Transverse colon (tissue), 4 donors: Measurements from ENCODE around the gene RABGEF1. TPM values are rescaled to one million over a fixed set of nuclear protein-coding genes. Genes with fewer than 3 reads are reported as not detected.
"Not testable (repeated sequence)": the region's sequence is repeated elsewhere in the genome, so short reads cannot be mapped to it uniquely, and the experiment has no call there.

Source experiments
- DNase-seq: peaks from one replicate; pipeline ENCODE4 v3.0.0-alpha.2; 2019
- H3K27ac ChIP-seq, 4 donors: fragments of 200-600 bp; sonication (generic); 2 replicates each; pipeline ENCODE4 v1.5.1; 2016 to 2018; ENCODE audit warnings: inconsistent platforms in 4 of 4
- H3K27me3 ChIP-seq: fragments of 200-600 bp; sonication (generic); 2 replicates; pipeline ENCODE4 v1.5.1; 2017; ENCODE audit warnings: inconsistent platforms
- H3K36me3 ChIP-seq, 4 donors: fragments of 200-600 bp; sonication (generic); 2 replicates each; pipeline ENCODE4 v1.5.1; 2017 to 2019; ENCODE audit warnings: inconsistent platforms in 4 of 4
- H3K4me1 ChIP-seq, 4 donors: fragments of 200-600 bp; sonication (generic); 2 replicates each; pipeline ENCODE4 v1.5.1; 2017 to 2020; ENCODE audit warnings: inconsistent platforms in 4 of 4
- H3K4me3 ChIP-seq, 4 donors: fragments of 200-600 bp; sonication (generic); 1 replicate in 1 of 4; 2 replicates in 3 of 4; pipeline versions ENCODE4 v1.5.1 to v1.6.1; 2017 to 2019; ENCODE audit warnings: inconsistent platforms in 4 of 4
- H3K9me3 ChIP-seq, 2 donors: fragments of 200-600 bp; sonication (generic); 2 replicates each; pipeline ENCODE4 v1.5.1; 2017 to 2019; ENCODE audit warnings: inconsistent platforms in 2 of 2
- EP300 ChIP-seq: sonication (generic); formaldehyde crosslinking; IDR thresholded peaks from one replicate; pipeline ENCODE4 v1.6.1; 2017; ENCODE audit warnings: antibody characterized with exemption, low read depth
- POLR2A ChIP-seq: fragments of 450-650 bp; IDR thresholded peaks from one replicate; pipeline ENCODE4 v1.6.1; 2016; ENCODE audit warnings: antibody characterized with exemption, mild to moderate bottlenecking, moderate library complexity
- POLR2AphosphoS5 ChIP-seq, 3 donors: sonication (generic); formaldehyde crosslinking; IDR thresholded peaks; one replicate each; pipeline ENCODE4 v1.6.1; 2016; ENCODE audit warnings: antibody characterized with exemption in 3 of 3
- WGBS, 2 donors: methylation state at CpG; one replicate each; pipeline ENCODE4 v1.1.5; 2018; ENCODE audit warnings: low coverage in 1 of 2; 5-methylcytosine and 5-hydroxymethylcytosine counted together
- in situ Hi-C, 4 donors: fragments of 200-750 bp; cut with MboI; loops; one replicate each; pipeline versions ENCODE4 v1.15.0 to v1.15.1; 2017; ENCODE audit warnings: low sequenced_read_pairs in 3 of 4, low pct_ligation_motif_present in 1 of 4, low pct_unique_long_range_greater_than_20kb in 1 of 4
- intact Hi-C: fragments of 100-400 bp; cut with DNase I; formaldehyde crosslinking; loops from one replicate; pipeline ENCODE4 v1.15.1; 2023; ENCODE audit warnings: low total_unique reads
- total RNA-seq, 4 donors: library from RNA; depleted of rRNA; stranded (reverse); fragments of >200 nt; gene quantifications; one replicate each; pipeline ENCODE4 v1.1.0, GENCODE V29; 2016
- TF ChIP-seq, protein P1 (sequence below), 5 experiments: fragments of 200-600 bp in 3 of 5; fragments of 450-650 bp in 2 of 5; sonication (generic) in 3 of 5; IDR thresholded peaks; 1 replicate in 2 of 5; 2 replicates in 3 of 5; pipeline ENCODE4 v1.5.1; 2016 to 2017; ENCODE audit warnings: antibody characterized with exemption in 5 of 5, inconsistent platforms in 3 of 5, mild to moderate bottlenecking in 2 of 5, moderate library complexity in 1 of 5

The RABGEF1 gene
- total RNA-seq, 4 donors from 2014 or later: 12.7 to 32.9 (median 30.4) TPM

DNA sequence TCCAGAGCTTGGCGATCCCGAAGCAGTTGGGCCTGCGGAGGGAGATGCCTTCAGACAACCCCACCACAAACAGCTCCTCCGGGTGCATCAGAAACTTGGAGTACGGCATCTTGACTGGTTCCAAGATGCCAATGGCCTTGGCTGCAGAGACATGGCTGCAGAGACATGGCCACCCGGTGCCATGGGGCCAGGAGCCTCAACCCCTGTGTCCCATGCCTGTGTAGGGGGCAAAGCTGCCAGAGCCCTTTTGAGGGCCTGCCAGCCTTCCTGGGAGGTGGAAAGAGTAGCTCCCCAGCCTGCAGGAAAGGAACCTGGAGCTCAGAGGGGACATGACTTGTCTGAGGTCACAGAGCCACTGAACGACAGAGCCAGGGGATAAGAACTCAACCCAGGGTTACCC lies 83.5 kb downstream of the RABGEF1 start:
- intact Hi-C loops: no loop called here
- whole genome bisulfite sequencing, 2 donors: 92% methylated on average over 3 of the region's 7 CpGs; no CpG with 5 or more reads in 1 of the 2 donors
- H3K36me3 ChIP-seq: no peaks in the 10 kb centered on the region
- no peaks in the 10 kb centered on the region for H3K27me3 ChIP-seq
- DNase-seq: no peak
- H3K4me3 ChIP-seq: no peak overlapping the region
- H3K27ac ChIP-seq: no peak overlapping the region
- no peaks in the 10 kb centered on the region for H3K9me3 ChIP-seq
- TF ChIP-seq POLR2AphosphoS5 (IDR thresholded peaks at IDR 0.05): no peak
- no peak for TF ChIP-seq EP300
- TF ChIP-seq POLR2A: no peak
- TF ChIP-seq, protein P1, sequence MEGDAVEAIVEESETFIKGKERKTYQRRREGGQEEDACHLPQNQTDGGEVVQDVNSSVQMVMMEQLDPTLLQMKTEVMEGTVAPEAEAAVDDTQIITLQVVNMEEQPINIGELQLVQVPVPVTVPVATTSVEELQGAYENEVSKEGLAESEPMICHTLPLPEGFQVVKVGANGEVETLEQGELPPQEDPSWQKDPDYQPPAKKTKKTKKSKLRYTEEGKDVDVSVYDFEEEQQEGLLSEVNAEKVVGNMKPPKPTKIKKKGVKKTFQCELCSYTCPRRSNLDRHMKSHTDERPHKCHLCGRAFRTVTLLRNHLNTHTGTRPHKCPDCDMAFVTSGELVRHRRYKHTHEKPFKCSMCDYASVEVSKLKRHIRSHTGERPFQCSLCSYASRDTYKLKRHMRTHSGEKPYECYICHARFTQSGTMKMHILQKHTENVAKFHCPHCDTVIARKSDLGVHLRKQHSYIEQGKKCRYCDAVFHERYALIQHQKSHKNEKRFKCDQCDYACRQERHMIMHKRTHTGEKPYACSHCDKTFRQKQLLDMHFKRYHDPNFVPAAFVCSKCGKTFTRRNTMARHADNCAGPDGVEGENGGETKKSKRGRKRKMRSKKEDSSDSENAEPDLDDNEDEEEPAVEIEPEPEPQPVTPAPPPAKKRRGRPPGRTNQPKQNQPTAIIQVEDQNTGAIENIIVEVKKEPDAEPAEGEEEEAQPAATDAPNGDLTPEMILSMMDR (IDR thresholded peaks at IDR 0.05): no peak
- H3K4me1 ChIP-seq: no peaks in the 10 kb centered on the region
- in situ Hi-C loops: no loop called here

DNA sequence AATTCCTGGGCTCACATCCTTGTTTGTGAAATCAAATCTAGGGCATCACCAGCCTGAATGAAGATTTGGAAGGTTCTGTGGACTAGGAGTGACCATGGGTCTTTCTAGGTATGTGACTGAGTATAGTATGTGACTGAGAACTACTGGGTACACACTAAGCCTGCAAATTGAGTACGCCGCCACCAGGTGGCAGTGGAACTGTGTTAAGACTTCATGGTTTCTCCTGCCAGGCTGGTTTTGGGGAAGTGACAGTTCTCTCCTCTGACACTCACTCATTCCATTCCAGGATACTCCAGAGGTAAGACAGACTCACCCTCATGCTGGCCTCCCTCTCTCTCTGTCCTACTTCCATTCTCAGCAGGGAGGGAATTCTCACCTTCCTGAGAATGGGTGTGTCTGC lies 85.0 kb downstream of the RABGEF1 start:
- H3K27me3 ChIP-seq, H3K27ac ChIP-seq, H3K4me1 ChIP-seq, intact Hi-C loops, H3K4me3 ChIP-seq, H3K36me3 ChIP-seq, H3K9me3 ChIP-seq: not testable (repeated sequence)
- WGBS, 2 donors: 71% methylated on average over 2 of the region's 2 CpGs; no CpG with 5 or more reads in 1 of the 2 donors
- in situ Hi-C loops: loop anchor here in 1 of 4 donors (25.0 kb wide), 1 partner anchor 138 kb away; no protein-coding TSS in a partner anchor
- DNase-seq: peak; percentile 26
- TF ChIP-seq, protein P1 (IDR thresholded peaks at IDR 0.05): peak in 2 of 5 experiments; percentile 7 to 24

DNA sequence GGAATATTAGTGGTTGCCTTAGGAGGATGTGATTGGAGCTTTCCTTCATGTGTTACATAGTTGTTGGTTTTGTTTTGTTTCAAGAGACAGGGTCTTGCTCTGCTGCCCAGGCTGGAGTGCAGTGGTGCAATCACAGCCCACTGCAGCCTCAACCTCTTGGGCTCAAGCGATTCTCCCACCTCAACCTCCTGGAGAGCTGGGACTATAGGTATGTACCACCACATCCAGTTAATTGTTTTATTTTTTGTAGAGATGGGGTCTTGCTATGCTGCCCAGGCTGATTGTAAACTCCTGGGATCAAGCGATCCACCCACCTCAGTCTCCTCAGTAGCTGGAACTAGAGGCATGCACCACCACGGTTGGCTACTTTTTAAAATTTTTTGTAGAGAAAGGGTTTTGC lies 86.1 kb downstream of the RABGEF1 start:
- TF ChIP-seq POLR2AphosphoS5 (IDR thresholded peaks at IDR 0.05) (no peak), EP300 (no peak), POLR2A (no peak)
- TF ChIP-seq, protein P1 (IDR thresholded peaks at IDR 0.05): no peak
- no peaks in the 10 kb centered on the region for H3K36me3 ChIP-seq
- 91% methylated on average over 3 of the region's 3 CpGs; no CpG with 5 or more reads in 1 of the 2 donors for WGBS, 2 donors
- H3K9me3 ChIP-seq: no peaks in the 10 kb centered on the region
- intact Hi-C loops (no loop called here), in situ Hi-C loops (loop anchor here in 1 of 4 donors (25.0 kb wide), 1 partner anchor 139 kb away; no protein-coding TSS in a partner anchor)
- no peaks in the 10 kb centered on the region for H3K27me3 ChIP-seq
- no peaks in the 10 kb centered on the region for H3K4me1 ChIP-seq
- DNase-seq: no peak
- no peak overlapping the region for H3K27ac ChIP-seq
- H3K4me3 ChIP-seq: no peak overlapping the region

DNA sequence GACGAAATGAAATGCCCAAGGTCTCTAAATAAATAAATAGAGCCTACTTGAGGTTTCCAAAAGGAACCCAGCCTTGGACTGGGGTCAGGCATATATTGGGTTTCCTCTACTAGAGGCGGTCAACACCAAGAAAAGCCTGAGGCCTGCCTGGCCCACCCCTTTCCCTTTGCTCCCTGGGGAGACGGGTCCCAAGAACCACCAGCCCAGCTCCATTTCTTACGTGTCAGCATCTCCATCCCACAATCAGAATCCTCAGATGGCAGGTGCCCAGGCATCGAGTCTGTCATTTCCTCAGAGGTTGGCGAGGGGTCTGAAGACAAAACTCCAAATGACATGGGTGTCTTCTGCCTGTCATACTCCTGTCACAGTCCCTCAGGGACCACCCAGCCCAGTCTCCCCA lies 90.4 kb downstream of the RABGEF1 start:
- H3K27me3 ChIP-seq, intact Hi-C loops, H3K27ac ChIP-seq, H3K4me1 ChIP-seq, H3K9me3 ChIP-seq, H3K4me3 ChIP-seq, DNase-seq, H3K36me3 ChIP-seq: not testable (repeated sequence)
- 85 to 89% methylated on average over 3 to 6 of the region's 6 CpGs for WGBS, 2 donors
- in situ Hi-C loops: loop anchor here in 1 of 4 donors (25.0 kb wide), 1 partner anchor 144 kb away; no protein-coding TSS in a partner anchor
